Embryonic facial prominence (tissue), 1 donor: ENCODE measurements around the gene ALG11.
A peak's percentile ranks its signal among the peaks of the same experiment; 100 is the strongest.
"Not testable (repeated sequence)": the region's sequence is repeated elsewhere in the genome, so short reads cannot be mapped to it uniquely, and the experiment has no call there.

Source experiments
- DNase-seq: peaks from one replicate; pipeline ENCODE4 v3.0.0-alpha.2; 2016; ENCODE audit errors: extremely low spot score

The ALG11 gene

GRCh38 chr13:52011632-52012511 is at the start of gene ALG11:
ALG11 (plus strand) TSS chr13:52012398; CDS start chr13:52012419, 21 bp downstream.
- DNase-seq: peak; percentile 94

- DNase-seq: no peak
Observed at GRCh38 chr13:51966186-51966585, 46.0 kb upstream of the ALG11 start.

DNA sequence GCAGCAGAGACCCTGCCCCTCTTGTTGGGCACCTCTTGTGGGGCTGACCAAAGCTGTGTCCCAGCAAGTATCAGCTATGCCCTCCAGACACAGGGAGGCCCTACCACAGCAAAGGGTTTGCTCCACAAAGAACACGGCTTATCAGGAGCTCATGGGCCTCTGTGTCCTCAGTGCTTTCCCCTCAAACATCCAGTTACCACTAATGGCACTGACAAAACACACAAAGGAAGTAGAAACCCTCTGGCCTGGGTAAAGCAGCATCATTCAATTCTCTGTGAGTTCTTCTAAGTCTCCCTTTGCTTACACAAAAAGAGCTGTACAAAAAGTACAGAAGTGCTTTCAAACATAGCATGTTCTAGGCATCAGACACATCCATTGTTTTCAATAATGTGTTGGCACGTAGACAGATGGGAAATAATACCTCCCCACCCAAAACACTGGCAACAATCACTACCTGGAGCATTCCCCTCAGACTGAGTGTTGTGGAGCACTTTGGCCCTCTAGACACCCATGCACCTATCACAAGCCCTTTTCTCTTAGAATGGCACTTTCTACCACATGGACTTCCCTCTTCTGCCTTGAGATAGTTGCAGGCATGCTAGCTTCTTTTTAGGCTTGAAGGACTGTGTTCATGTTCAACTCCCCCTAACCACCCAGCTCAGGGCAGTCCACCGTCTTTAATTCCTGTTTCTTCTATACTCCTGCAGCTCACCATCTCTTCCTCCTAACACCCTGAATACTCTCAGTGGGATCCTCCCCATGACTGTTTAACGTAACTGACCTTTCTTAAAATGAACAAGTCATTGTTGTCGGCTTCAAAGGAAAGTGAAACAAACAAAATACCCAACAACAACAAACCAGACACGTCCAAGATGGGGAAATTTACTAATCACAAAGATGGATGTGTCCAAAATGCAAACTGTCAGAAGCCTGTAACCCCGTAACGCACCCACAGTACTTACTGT is 44.4 kb upstream of the ALG11 start:
- no peak for DNase-seq

- DNase-seq: no peak
Observed at GRCh38 chr13:51970349-51970748, 41.8 kb upstream of the ALG11 start.

- DNase-seq: no peak
Observed at GRCh38 chr13:51971520-51972426, 40.4 kb upstream of the ALG11 start.

DNA sequence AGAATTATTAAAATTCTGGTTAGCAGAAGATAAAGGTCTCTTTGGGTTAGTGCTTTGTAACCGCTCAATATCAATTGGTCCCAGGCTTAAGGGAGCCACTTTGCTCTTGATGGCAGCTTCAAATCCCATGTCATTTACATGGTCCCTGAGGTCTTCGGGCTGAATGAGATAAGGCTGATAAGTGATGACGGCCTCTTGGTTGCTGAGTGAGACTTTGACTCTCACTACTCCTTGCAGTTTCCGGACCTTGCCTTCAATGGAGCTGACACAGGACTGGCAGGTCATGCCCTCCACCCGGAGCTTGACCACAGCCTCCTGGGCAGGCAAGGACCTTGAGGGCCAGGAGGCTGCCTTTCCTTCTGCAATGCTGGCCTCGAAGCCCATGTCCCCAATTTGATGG is 37.7 kb upstream of the ALG11 start:
- no peak for DNase-seq

DNA sequence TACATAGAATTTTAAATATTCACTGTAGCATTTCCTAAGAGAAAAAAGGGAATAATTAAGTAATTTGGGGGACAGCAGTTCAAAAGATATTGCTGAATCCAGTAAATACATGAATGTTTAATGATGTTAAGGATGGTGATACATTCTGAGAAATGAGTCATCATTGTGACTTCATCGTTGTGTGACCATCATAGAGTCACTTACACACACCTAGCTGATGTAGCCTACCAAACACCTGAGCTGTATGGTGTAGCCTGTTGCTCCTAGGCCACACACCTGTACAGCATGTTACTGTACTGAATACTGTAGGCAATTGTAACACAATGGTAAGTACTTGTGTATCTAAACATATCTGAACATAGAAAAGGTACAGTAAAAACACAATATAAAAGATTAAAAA is 35.8 kb upstream of the ALG11 start:
- DNase-seq: no peak

DNA sequence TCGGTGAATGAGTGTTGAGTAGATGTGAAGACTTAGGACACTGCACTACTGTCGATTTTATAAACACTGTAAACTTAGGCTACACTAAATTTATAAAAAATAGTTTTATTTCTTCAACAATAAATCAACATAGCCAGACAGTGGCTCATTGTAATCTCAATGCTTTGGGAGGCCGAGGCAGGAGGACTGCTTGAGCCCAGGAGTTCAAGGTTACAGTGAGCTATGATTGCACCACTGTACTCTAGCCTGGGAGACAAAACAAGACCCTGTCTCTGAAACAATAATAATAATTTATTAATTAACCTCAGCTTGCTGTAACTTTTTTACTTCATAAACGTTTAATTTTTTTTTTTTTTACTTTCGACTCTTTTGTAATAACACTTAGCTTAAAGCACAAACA is 35.3 kb upstream of the ALG11 start:
- DNase-seq: no peak

DNA sequence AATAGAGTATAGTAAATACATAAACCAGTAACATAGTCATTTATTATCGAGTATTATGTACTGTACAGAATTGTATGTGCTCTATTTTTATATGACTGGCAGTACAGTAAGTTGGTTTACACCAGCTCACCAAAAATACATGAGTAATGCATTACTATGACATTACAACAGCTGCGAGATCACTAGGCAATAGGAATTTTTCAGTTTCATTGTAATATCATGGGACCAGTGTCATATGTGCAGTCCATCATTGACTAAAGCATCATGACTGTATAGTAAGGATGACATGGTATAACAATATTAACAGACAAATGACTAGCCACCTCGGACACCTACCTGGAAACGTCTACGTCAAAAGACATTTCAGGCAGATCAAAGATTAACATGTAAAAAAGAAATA is 34.6 kb upstream of the ALG11 start:
- no peak for DNase-seq

- DNase-seq: no peak
Observed at GRCh38 chr13:51978796-51979556, 33.2 kb upstream of the ALG11 start.

DNA sequence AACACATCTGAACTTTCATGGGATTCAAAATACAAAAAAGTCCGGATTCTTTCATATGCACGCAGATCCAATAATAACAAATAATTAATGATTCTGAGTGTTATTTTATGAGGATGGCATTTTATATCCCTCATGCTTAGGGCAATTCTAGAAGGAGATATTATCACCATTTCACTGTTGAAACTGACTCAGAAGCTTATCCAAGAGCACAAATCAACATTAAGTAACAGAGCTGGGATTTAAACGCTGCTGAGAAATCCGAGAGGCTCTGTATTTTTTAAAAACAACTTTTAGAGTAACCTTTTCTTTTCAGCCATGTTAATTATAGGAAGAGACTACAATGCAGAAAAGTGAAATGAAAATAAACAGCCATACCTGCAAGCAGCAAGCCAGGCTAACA is 31.3 kb upstream of the ALG11 start:
- DNase-seq: no peak

GRCh38 chr13:51981355-51981754 is 30.8 kb upstream of the ALG11 start:
- no peak for DNase-seq

GRCh38 chr13:51983292-51983691 is 28.9 kb upstream of the ALG11 start:
- not testable (repeated sequence) for DNase-seq

- not testable (repeated sequence) for DNase-seq
Observed at GRCh38 chr13:51984904-51985303, 27.3 kb upstream of the ALG11 start.

DNA sequence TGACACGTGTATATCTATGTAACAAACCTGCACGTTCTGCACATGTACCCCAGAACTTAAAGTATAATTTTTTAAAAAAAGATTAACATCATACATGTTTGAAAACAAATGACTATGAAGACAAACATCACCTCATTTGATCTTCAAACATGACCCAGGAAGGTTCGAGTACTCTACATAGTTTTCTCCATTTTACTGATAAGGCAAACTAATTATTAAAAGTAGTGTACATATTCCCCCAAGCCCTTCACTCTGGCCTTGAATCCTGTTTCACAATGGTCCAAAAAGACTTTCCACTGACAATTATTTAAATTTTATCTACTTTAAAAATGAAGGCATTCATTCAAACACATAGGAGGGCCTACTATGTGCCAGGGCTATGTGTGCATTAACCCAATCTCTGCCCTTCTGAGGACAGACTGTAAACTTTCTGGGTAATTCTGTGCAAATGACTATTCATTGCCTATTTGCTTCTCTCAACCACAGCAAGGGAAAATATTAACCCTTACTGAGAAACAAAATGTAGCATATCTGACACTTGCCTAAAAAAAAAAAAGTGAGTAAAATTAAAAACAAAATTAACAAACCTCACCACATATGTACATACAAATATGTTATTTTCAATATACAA is 23.1 kb upstream of the ALG11 start:
- DNase-seq: no peak

DNA sequence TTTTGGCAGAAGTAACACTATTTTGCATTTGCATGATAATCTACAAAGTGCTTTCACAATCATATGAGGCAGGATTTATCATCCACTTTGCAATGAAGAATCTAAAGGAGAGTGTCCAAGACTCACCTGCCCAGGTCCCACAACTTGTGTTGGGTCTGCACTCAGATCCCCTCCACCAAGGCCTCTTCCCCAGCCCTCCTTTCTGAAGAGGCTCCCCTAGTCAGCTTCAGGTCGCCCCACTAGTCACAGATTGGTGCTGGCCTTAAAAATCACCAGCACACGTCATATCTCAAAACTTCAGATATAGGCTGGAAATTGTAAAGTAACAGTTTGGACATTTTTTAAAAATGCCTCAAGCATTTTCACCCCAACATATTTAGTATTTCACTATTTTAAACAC is 18.5 kb upstream of the ALG11 start:
- DNase-seq: no peak

DNA sequence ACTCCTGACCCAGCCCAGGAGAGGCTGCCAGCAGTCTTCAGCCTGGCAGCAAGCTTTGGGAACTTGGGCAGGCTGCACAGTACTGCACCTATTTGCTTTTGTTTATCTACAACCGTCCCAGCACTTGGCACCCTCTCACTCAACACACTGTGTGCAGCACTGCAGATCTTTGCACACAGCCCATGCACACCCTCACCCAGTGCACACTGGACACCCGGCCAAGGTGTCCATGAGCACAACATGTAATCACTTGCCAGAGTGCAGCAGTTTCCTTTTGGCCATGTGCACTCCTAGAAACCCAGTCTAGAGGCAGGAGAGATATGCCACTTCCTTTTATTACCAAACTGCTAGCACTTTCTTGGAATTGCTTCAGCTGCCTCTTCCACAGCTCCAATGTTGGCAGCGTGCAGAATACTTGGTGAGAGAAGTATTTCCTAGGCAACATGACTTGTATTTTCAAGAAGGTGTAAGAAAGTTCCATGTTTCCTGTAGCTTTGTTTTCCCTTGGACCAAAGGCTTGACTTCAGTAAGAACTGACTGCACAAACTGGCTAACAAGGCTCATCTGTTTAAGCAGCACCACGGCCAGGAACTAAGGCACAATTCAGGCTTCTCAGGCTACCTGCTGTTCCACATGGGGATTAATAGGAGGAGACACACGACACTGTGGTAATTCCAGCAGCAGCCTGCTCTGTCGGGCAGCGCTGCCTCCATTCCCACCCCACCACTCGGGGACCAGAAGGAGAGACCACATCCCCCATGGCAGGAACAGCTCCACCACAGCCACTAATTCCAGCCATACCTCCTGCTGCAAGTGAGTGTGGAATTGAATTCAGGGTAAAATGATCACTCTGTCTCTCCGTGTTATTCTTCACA is 16.3 kb upstream of the ALG11 start:
- DNase-seq: no peak

- no peak for DNase-seq
Observed at GRCh38 chr13:51996641-51997040, 15.6 kb upstream of the ALG11 start.

DNA sequence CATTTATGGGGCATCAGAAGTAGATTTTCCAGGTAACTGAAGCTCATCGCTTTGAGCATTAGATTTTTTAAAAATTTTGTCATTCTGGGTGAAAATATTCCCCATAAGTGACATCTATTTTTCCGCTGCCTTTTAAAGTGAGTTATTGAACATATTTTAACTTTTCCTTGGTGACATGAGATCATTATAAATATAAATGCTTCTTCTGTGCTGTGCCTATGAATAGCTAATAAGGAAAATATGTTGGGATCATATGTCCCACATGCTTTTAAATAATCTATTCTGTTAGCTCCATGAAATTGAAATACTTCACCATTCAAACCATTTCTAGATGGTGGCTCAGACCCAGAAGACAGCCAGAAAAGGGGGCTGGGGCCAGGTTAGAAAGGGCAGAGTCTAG is 15.0 kb upstream of the ALG11 start:
- no peak for DNase-seq
